ENCODE results near the gene SLC9A9.

The SLC9A9 gene

DNA sequence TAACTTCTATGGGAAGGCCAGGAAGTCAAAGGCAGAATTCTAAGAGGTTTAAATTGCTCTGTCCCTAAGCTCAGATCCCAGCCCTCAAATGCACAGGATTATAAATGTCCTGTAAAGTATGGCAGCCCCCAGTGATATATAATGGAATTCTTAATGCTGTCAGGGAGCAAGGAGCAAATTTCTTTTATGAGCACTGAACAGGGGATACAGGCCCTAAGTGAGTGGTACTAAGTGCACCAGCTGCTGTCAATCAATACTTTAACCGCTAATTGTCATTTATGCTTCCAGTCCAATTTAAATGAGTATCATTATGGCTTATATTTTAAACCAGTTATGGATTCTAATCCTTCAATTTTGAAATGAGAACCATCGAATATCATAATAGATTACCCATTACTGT is 4.7 kb downstream of the SLC9A9 start:
- DNase-seq (ENCODE audit: low read depth in 2 of 2) = no peak

- no peak for DNase-seq (ENCODE audit: low read depth in 2 of 2)
These were observed 7.6 kb downstream of the SLC9A9 start for GRCh38 chr3:143840636-143841035.

DNA sequence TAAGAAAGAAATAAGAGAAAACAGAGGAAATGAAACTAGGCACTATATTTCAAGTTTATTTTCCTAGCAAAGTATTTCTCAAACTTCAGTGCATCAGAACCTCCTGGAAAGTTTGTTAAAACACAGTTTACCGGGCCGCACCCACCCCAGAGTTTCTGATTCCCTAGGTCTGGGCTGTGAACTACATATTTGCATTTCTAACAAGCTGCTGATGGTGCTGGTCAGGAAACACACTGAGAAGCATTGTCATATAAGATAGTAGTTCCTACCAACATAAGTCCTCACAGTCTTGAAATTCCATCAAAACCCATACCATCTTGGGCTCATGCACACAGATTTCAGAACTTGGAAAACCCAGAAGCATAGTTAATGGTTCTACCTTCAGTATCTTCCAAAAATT is 8.3 kb downstream of the SLC9A9 start:
- DNase-seq (ENCODE audit: low read depth in 2 of 2) = no peak

- DNase-seq (ENCODE audit: low read depth in 2 of 2) = no peak
These were observed 11.2 kb downstream of the SLC9A9 start for GRCh38 chr3:143837076-143837475.

DNA sequence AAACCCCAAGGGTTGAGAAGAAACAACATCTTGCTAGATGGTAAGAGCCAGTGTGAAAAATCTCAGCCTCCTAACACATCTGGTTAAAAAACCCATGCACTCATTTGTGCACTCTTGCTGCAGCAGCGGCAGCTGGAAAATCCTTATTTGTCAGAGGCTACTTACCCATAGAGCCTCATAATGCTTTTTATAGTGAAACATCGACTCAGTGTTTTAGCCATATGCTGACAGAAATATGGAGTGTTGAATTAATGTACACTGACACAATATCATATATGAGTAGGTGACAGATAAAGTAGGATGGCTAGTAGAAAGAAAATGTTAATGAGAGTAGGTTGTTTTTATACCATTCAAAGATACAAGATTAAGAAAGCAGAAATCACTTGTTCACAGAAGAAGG is 13.0 kb downstream of the SLC9A9 start:
- no peak for DNase-seq (ENCODE audit: low read depth in 2 of 2)

DNA sequence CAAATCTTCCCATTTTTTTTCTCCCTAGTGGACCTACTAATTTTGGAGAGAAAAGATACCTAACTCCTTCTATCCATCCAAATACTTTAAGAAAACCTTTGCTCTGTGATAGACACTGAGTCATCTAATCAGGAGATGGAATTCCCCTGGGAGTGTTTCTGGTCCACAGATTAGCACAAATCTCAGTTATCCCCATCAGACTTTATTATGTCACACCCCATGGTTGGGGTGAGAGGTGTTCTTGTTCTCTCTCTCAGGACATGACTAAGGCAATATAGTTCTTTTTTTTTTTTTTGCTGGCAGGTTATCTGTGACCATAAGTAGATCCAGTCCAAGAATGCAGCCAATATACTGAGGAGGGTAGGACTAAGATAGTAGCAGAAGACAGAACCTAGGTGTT is 15.8 kb downstream of the SLC9A9 start:
- no peak for DNase-seq (ENCODE audit: low read depth in 2 of 2)

GRCh38 chr3:143831994-143832393 is 16.3 kb downstream of the SLC9A9 start:
- no peak for DNase-seq (ENCODE audit: low read depth in 2 of 2)

- DNase-seq (ENCODE audit: low read depth in 2 of 2) = no peak
These were observed 17.1 kb downstream of the SLC9A9 start for GRCh38 chr3:143831208-143831607.

DNA sequence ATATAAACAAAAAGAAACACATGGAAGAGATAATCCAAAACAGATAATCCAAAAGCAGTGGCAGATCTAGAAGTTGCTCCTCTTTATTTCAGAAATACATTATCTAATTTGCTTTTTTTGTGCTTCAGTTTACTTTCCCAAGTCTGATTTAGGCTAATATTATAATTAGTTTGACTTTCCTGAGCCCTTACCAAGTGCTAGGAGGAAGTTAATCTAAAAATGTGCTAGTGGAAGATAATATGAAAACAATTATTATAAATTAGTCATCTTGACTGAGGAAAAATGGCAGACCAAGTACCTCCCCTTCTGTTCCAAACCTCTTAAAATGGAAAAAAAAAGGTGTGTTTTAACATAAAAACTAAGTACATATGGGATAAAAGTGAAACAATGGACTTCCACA is 17.5 kb downstream of the SLC9A9 start:
- DNase-seq (ENCODE audit: low read depth in 2 of 2) = no peak

GRCh38 chr3:143830063-143830462 is 18.2 kb downstream of the SLC9A9 start:
- DNase-seq (ENCODE audit: low read depth in 2 of 2) = no peak

GRCh38 chr3:143827425-143827824 is 20.8 kb downstream of the SLC9A9 start:
- DNase-seq (ENCODE audit: low read depth in 2 of 2) = no peak

DNA sequence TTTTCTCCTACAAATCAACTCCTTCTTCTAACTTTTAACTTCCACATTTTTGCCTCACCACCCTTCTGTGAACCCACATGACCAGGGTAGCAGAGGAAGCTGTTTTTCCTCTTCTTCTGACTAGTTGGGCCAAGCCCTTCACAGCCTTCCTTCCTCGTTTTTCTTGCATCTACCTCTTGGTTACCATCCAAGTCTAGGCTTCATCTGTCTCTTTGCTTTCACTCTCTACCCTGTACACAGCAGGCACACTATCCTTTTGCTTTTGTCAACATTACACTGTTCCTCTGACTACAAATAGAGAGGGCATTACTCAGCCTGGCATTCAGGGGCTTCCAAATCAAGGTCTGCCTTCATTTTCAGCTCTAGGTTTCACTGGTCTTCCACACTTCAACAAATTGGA is 22.0 kb downstream of the SLC9A9 start:
- no peak for DNase-seq (ENCODE audit: low read depth in 2 of 2)

DNA sequence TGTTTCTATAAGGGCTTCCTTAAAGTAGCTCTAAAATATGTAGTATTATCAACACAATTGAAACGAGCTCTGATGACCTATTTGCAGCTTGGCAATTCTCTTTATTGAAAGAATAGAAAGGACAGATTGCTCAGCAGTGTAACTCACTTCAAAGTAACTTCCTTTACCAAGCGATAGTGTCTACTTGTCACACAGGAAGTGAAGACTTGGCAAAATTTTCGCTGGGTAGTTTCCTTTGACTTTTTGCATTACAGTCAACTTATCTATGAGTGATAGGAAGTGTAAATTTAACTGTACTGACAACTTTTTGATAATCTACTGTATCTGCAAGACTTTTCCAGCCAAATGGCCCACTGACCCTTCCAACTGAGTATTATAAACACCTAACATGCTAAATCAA is 22.8 kb downstream of the SLC9A9 start:
- DNase-seq (ENCODE audit: low read depth in 2 of 2) = no peak

DNA sequence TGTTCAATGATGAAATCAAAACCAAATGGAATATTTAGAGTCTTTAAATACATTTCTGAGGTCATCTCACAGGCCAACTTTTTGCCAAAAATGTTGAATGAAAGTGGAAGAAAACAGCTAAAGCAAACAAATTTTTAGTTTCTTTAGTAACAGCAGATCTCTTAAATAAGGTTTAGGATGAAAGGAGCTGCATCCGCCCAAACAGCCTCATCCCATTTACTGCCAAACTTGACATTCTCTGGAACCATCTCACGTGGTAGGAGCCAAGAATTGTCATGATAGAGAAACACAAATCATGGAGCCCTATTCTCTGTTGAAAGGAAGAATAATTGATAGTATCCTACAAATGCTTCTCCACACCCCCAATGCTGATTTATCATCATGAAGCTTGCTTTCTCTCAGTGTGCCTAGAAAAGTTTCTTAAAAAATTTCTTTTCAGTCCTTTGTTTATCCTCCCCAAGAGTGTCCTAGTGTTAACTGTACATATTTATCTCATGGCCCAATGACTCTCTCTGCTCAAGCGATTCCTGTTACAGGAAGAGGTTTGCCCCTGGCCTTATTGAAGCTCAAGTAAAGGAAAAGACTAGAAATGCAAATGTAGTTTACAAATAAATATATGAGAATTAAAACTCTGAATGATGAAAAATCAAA is 23.4 kb downstream of the SLC9A9 start:
- no peak for DNase-seq (ENCODE audit: low read depth in 2 of 2)

DNA sequence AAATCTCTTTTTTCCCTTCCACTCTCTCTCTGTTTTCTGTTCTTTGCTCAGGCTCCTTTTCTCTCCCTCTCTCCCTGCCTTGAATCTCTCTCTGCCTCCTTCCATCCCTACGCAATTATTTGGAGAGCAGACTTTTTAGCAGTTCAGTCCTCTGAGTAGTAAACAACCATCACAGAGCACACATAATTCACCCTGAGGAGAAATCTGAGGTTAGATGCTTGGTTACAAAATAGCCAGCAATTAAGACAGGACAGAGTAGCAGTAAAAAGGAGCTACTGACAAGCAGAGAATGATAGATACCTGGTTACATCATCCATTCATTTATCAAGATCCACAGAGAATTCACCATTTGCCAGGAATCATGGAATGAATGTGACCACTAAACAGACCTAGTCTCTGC is 25.5 kb downstream of the SLC9A9 start:
- DNase-seq (ENCODE audit: low read depth in 2 of 2) = no peak

GRCh38 chr3:143822374-143822773 is 25.9 kb downstream of the SLC9A9 start:
- no peak for DNase-seq (ENCODE audit: low read depth in 2 of 2)

DNA sequence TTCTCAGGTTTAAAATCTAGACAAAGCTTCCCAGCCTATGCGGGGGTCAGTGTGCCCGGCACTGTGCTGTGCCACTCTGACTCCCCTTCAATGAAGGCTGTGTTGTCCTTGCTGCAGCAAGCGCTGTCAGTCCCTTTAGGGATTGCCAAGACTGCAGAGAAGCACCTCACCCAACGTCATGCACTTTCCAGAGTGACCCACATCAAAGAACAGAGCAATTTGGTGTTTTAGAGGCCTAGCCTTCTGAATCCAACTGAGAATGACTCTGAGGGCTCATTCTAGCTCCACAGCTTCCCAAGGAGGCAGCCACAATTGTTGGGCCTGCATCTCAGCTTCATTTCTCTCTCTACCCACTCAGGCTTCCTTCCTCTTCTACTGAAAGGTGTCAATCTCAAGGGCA is 26.4 kb downstream of the SLC9A9 start:
- no peak for DNase-seq (ENCODE audit: low read depth in 2 of 2)

DNA sequence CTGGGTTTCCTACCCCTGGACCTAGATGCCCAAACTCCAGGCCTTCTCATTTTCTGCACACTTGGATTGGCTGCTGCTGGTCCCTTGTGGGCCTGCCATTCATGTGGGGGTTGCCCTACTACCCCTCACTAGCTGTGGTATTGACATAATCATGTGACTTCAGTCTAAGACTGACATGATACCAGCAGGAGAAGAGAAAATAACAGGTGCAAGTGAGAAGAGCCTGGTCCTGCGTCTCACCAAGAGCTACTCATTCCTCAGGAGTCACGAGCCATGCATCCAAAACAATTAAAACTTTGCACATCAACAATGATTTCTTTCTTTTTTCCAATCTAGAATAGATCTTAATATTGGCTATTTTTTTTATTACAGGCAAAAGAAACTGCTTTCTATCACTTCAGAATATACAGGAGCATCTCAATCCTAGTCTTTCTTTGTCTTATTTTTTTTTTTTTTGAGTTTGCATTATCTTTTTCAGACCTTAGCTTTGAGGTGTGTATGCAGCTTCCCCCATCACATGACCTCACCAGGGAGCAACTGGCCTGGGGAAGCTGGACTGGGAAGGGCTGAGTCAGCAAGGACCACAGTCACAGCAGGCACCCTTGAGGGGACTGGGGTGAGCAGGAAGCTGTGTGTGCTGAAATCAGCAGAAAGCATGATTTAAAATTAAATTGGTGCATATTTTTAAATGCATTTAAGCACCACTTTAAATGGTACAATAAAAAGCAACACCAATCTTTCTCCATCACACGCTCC is 27.6 kb downstream of the SLC9A9 start:
- DNase-seq (ENCODE audit: low read depth in 2 of 2) = no peak

DNA sequence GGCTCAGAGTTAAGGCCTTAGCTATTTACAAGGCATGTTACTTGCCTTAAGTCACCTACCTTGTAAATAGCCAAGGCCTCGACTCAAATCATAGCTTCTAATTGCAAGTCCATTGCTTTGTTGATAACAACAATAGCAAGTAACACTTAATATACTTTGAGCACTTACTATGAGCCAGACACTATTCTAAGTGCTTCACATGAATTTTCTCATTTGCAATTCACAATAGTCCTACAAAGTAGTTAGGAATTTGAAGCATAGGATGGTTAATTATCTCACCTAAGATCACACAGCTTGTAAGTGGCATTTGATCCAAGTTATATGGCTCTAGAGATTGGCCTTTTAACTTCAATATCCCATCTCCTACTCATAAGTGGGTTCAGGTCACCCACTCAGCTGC is 28.4 kb downstream of the SLC9A9 start:
- no peak for DNase-seq (ENCODE audit: low read depth in 2 of 2)

- DNase-seq (ENCODE audit: low read depth in 2 of 2) = no peak
These were observed 33.8 kb downstream of the SLC9A9 start for GRCh38 chr3:143814443-143814889.

DNA sequence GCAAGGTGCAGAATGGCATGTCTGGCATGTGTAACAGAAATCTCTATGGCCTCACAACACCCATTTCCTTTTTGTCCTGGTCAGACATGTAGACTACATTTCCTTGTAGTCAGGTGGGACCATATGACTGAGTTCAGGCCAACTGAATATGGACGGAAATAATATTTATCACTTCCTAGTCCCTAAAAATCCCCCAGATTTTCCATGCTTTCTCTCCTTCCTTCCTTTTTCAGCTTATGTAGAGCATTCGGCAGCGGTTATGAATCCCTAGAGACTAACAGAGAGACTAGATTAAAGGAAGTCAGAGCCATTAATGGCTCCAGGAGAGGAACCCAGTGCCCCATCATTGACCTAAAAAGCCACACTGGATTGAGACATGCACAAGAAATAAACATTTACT is 35.8 kb downstream of the SLC9A9 start:
- no peak for DNase-seq (ENCODE audit: low read depth in 2 of 2)

DNA sequence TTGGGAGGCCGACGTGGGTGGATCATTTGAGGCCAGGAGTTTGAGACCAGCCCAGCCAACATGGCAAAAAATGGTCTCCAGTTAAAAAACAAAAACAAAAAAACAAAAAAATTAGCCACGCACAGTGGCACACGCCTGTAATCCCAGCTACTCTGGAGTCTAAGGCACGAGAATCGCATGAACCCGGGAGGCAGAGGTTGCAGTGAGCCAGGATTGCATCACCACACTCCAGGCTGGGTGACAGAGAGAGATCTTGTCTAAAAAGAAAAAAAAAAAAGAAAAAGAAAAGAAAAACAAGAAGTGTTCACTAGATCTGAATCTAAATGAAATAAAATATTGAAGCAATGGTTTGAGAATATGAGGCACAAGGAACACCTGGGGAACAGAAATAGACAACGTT is 36.7 kb downstream of the SLC9A9 start:
- DNase-seq (ENCODE audit: low read depth in 2 of 2) = no peak

DNA sequence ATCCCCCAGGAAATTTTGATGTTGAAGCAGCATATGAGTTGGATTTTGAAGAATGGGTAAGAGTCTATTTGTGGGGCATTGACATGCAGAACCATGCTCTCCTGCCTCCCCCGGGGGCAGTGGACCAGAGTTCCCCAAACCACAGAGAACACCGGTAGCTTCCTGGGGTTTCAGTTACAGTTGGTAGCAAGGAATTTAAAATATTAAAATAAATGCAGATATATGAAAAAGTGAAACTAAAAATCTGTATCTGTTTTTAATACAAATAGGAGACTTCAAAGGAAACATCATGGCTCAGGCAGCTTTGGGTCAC is 37.4 kb downstream of the SLC9A9 start:
- DNase-seq (ENCODE audit: low read depth in 2 of 2) = no peak

All from stimulated activated CD8-positive, alpha-beta memory T cell treated with anti-CD3 and anti-CD28 coated beads, Interleukin-2, amount 100 ng/mL, for 48 hours (primary cell).